Fibroblast of lung (primary cell): ENCODE measurements around the gene KCNJ9. TPM values are rescaled to one million over a fixed set of nuclear protein-coding genes. Genes with fewer than 3 reads are reported as not detected.
"Not testable (repeated sequence)": the region's sequence is repeated elsewhere in the genome, so short reads cannot be mapped to it uniquely, and the experiment has no call there.

Source experiments
- DNase-seq, 2 donors: peaks; one replicate each; pipeline versions ENCODE4 v3.0.0 to v3.0.0-alpha.2; 2010; ENCODE audit warnings: low read depth in 2 of 2
- H2AFZ ChIP-seq: 2 replicates; pipeline ENCODE4 v1.5.1; 2012; ENCODE audit warnings: low read length, control low read depth, inconsistent platforms
- H3K27ac ChIP-seq: 2 replicates; pipeline ENCODE4 v1.5.1; 2011; ENCODE audit warnings: low read length, control low read depth; ENCODE audit not compliant: insufficient read depth
- H3K27me3 ChIP-seq: 2 replicates; pipeline ENCODE4 v1.5.1; 2011; ENCODE audit warnings: mild to moderate bottlenecking, low read length; ENCODE audit not compliant: control insufficient read depth, insufficient read depth
- H3K36me3 ChIP-seq: 2 replicates; pipeline ENCODE4 v1.5.1; 2011; ENCODE audit warnings: low read length; ENCODE audit not compliant: control insufficient read depth, insufficient read depth
- H3K4me1 ChIP-seq: 2 replicates; pipeline ENCODE4 v1.5.1; 2011; ENCODE audit warnings: low read length; ENCODE audit not compliant: control insufficient read depth, insufficient read depth; ENCODE audit errors: extremely low read depth
- H3K4me2 ChIP-seq: 2 replicates; pipeline ENCODE4 v1.5.1; 2011; ENCODE audit warnings: low read length, control low read depth; ENCODE audit not compliant: insufficient read depth; ENCODE audit errors: extremely low read depth
- H3K4me3 ChIP-seq, 4 experiments: fragments of 200-600 bp in 1 of 4; sonication (generic) in 1 of 4; replicated peaks in 1 of 4; 2 replicates each; pipeline ENCODE4 v1.5.1; 2011 to 2016; ENCODE audit warnings: low read length in 4 of 4, low read depth in 3 of 4, mild to moderate bottlenecking in 3 of 4, control low read depth in 2 of 4, inconsistent platforms in 1 of 4, mixed read lengths in 1 of 4; ENCODE audit not compliant: insufficient read depth in 1 of 4; ENCODE audit errors: control extremely low read depth in 1 of 4
- H3K79me2 ChIP-seq: 2 replicates; pipeline ENCODE4 v1.5.1; 2012; ENCODE audit warnings: mild to moderate bottlenecking, low read length, inconsistent platforms; ENCODE audit not compliant: control insufficient read depth, insufficient read depth
- H3K9ac ChIP-seq: 2 replicates; pipeline ENCODE4 v1.5.1; 2011; ENCODE audit warnings: mild to moderate bottlenecking, low read length, control low read depth; ENCODE audit not compliant: insufficient read depth
- H3K9me3 ChIP-seq: 2 replicates; pipeline ENCODE4 v1.5.1; 2012; ENCODE audit warnings: low read depth, low read length; ENCODE audit not compliant: control insufficient read depth, insufficient read depth
- H4K20me1 ChIP-seq: 2 replicates; pipeline ENCODE4 v1.5.1; 2011; ENCODE audit warnings: low read length; ENCODE audit not compliant: control insufficient read depth, insufficient read depth; ENCODE audit errors: extremely low read depth
- EZH2 ChIP-seq: IDR thresholded peaks from 2 replicates; pipeline ENCODE4 v1.5.1; 2012; ENCODE audit warnings: low read length, control low read depth, mild to moderate bottlenecking; ENCODE audit errors: missing control alignments
- polyA plus RNA-seq, 2 donors: library from polyadenylated mRNA; depleted of rRNA in 1 of 2; stranded (reverse) in 1 of 2; unstranded in 1 of 2; fragments of >200 nt; gene quantifications; 2 replicates each; pipeline ENCODE4 v1.2.1, GENCODE V29; 2011 to 2012; ENCODE audit warnings: missing spikeins in 1 of 2
- total RNA-seq: library from RNA; depleted of rRNA; stranded (reverse); fragments of >200 nt; gene quantifications from 2 replicates; pipeline ENCODE4 v1.2.1, GENCODE V29; 2014
- TF ChIP-seq, protein P1 (sequence below), 2 donors: IDR thresholded peaks in 1 of 2; conservative IDR thresholded peaks in 1 of 2; 1 replicate in 1 of 2; 2 replicates in 1 of 2; pipeline ENCODE4 v1.5.1; 2011 to 2012; ENCODE audit warnings: low read length in 2 of 2, control low read depth in 1 of 2, inconsistent platforms in 1 of 2, low read depth in 1 of 2, mild to moderate bottlenecking in 1 of 2

The KCNJ9 gene
- total and polyA plus RNA-seq, 2 donors (not counting 1 experiment from before 2014, with no cell fraction given): under 0.01 TPM; not detected in 1

DNA sequence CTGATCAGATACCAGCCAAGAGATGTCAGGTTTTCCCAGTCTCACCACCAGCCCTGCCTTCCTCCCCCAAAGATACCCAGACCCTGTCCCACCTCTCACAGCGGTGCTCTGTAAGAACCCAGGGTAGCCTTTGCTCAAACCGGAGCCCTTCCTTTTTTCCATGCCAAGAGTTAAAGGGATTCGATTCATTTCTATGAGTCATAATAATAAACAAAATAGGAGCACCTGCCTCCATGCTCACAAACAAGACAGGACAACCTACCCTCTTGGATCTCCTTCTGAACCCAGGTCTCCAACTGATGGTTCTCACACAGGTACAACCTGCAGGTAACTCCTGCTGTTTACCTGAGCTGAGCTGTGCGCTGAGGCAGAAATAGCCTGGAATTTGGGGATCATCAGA lies 28.3 kb downstream of the KCNJ9 start:
- H3K4me3 ChIP-seq: no peak overlapping the region
- no peaks in the 10 kb centered on the region for H4K20me1 ChIP-seq
- H3K27me3 ChIP-seq: peaks cover 12% of the 10 kb centered on the region
- H3K36me3 ChIP-seq: no peaks in the 10 kb centered on the region
- DNase-seq: no peak
- no peaks in the 10 kb centered on the region for H3K4me1 ChIP-seq
- TF ChIP-seq, protein P1, sequence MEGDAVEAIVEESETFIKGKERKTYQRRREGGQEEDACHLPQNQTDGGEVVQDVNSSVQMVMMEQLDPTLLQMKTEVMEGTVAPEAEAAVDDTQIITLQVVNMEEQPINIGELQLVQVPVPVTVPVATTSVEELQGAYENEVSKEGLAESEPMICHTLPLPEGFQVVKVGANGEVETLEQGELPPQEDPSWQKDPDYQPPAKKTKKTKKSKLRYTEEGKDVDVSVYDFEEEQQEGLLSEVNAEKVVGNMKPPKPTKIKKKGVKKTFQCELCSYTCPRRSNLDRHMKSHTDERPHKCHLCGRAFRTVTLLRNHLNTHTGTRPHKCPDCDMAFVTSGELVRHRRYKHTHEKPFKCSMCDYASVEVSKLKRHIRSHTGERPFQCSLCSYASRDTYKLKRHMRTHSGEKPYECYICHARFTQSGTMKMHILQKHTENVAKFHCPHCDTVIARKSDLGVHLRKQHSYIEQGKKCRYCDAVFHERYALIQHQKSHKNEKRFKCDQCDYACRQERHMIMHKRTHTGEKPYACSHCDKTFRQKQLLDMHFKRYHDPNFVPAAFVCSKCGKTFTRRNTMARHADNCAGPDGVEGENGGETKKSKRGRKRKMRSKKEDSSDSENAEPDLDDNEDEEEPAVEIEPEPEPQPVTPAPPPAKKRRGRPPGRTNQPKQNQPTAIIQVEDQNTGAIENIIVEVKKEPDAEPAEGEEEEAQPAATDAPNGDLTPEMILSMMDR (conservative IDR thresholded peaks at IDR 0.05 in 1 of 2, IDR thresholded peaks at IDR 0.05 in 1 of 2; ENCODE audit: low read depth in 1 of 2, low read length in 2 of 2): no peak
- no peak for TF ChIP-seq EZH2
- no peak overlapping the region for H3K27ac ChIP-seq
- no peaks in the 10 kb centered on the region for H3K9me3 ChIP-seq
- H3K79me2 ChIP-seq: no peaks in the 10 kb centered on the region
- H2AFZ ChIP-seq: no peak overlapping the region
- H3K9ac ChIP-seq: no peak overlapping the region
- no peak overlapping the region for H3K4me2 ChIP-seq

DNA sequence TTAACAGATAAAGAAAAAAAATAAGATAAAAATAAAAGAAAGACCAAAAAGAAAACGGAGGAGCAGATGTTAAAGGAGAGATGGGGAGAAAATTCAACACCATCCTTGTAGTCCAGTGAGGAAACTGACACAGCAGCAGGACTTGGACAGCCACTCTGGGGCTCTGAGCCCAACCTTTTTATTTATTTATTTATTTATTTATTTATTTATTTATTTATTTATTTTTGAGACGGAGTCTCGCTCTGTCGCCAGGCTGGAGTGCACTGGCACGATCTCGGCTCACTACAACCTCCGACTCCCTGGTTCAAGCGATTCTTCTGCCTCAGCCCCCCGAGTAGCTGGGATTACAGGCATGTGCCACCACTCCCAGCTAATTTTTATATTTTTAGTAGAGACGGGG lies 30.1 kb downstream of the KCNJ9 start:
- H3K4me2 ChIP-seq, H3K79me2 ChIP-seq, H3K27ac ChIP-seq, H2AFZ ChIP-seq, H4K20me1 ChIP-seq, H3K4me1 ChIP-seq, H3K4me3 ChIP-seq, H3K9me3 ChIP-seq, H3K9ac ChIP-seq, DNase-seq, H3K36me3 ChIP-seq: not testable (repeated sequence)
- peaks cover 20% of the 10 kb centered on the region for H3K27me3 ChIP-seq

DNA sequence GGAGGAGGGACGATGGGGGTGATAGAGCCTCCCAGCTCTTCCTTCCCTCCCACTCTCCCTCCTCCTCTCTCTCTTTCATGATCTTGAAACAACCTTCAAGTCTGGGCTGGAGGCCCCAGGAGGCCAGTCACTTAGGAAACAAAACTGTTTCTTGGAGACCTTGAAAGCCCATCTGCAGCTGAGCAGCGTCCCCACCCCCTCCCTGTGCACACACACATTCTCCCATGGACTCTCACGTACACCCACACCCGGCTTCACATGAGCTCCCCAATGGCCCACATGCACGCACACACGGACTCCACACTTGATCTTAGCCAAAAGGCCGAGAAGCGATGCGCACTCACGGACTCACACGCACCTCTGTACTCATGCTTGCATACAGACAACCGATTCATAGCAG lies 31.0 kb downstream of the KCNJ9 start:
- H3K9me3 ChIP-seq: no peaks in the 10 kb centered on the region
- H3K27me3 ChIP-seq: peaks cover 24% of the 10 kb centered on the region
- H3K4me3 ChIP-seq: no peak overlapping the region
- TF ChIP-seq, protein P1 (conservative IDR thresholded peaks at IDR 0.05 in 1 of 2, IDR thresholded peaks at IDR 0.05 in 1 of 2; ENCODE audit: low read depth in 1 of 2, low read length in 2 of 2): no peak
- TF ChIP-seq EZH2: no peak
- H3K9ac ChIP-seq: no peak overlapping the region
- no peak overlapping the region for H3K4me2 ChIP-seq
- H3K4me1 ChIP-seq: no peaks in the 10 kb centered on the region
- H3K79me2 ChIP-seq: no peaks in the 10 kb centered on the region
- no peak overlapping the region for H2AFZ ChIP-seq
- no peak for DNase-seq
- H3K27ac ChIP-seq: no peak overlapping the region
- no peaks in the 10 kb centered on the region for H4K20me1 ChIP-seq
- no peaks in the 10 kb centered on the region for H3K36me3 ChIP-seq

DNA sequence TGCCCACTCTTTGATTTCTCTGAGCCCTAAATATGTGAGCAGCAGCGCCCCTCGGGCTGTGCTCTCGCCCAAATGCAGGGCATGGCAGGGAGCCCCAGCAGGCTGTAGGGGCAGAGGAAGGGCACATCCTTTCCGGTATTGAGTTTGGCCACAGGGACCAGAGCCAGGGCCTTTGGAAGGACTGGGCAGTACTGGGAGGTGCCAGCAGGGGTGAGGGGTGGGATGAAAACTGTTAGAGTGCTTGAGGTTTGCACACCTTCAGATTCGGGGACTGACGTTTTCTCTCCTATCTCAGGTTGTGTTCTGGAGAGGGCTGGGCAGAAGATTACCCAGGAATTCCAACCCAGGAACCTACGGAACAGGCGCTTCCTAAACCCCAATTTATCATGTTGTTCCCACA lies 32.1 kb downstream of the KCNJ9 start:
- TF ChIP-seq, protein P1 (conservative IDR thresholded peaks at IDR 0.05 in 1 of 2, IDR thresholded peaks at IDR 0.05 in 1 of 2; ENCODE audit: low read depth in 1 of 2, low read length in 2 of 2): no peak
- TF ChIP-seq EZH2: no peak
- no peak for DNase-seq
- no peaks in the 10 kb centered on the region for H4K20me1 ChIP-seq

More for the DNA sequence above, 32.1 kb downstream of the KCNJ9 start:
- H3K27ac ChIP-seq: no peak overlapping the region
- no peaks in the 10 kb centered on the region for H3K79me2 ChIP-seq
- H3K27me3 ChIP-seq: peaks cover 31% of the 10 kb centered on the region
- no peak overlapping the region for H3K4me2 ChIP-seq
- no peak overlapping the region for H2AFZ ChIP-seq
- H3K4me1 ChIP-seq: no peaks in the 10 kb centered on the region
- no peaks in the 10 kb centered on the region for H3K36me3 ChIP-seq
- no peak overlapping the region for H3K4me3 ChIP-seq
- H3K9me3 ChIP-seq: no peaks in the 10 kb centered on the region
- no peak overlapping the region for H3K9ac ChIP-seq
